GM18907 (cell line): ENCODE measurements around the gene THRB.

Experiments used
- ATAC-seq: cut with Tn5 transposase; IDR thresholded peaks from one replicate; pipeline ENCODE4 v1.9.1; 2021; ENCODE audit warnings: mild to moderate bottlenecking, moderate library complexity; ENCODE audit not compliant: unreplicated experiment

The THRB gene

DNA sequence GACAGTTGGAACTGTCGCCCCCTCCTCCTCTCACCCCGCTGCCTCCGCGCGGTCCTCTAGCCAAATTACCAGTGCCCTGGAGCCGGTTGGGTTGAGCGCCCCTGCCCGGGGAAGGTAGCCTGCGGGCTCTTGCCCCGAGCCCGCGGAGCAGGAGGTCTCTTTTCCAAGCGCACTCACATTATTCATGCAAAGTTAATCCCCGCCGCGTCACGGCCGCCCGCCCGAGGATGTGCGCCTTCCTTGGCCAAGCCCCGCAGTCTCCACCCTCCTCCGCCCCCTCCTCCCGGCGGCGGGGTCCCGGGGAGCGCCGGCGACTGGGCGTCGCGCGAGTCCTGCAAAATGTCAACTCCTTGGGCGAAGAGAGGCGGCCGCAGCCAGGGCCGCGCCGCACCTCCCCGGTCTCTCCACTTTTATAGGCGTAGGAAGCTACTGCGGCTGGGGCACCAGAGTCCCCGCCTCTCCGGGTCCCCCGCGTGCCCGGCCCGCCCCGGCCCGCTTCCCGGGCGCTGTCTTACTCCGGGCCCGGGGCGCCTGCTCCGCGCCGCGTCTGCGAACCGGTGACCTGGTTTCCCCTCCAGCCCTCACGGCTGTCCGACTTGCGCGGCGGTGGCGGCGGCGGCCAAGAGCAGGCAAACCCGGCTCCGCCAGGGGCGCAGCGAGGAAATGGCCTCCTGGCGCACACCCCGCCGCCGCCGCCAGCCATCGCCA lies at the start of gene THRB:
Gene THRB, minus strand, starts transcription at position 233 of the 708 bp plus-strand sequence.
- peak; percentile 62 for ATAC-seq

DNA sequence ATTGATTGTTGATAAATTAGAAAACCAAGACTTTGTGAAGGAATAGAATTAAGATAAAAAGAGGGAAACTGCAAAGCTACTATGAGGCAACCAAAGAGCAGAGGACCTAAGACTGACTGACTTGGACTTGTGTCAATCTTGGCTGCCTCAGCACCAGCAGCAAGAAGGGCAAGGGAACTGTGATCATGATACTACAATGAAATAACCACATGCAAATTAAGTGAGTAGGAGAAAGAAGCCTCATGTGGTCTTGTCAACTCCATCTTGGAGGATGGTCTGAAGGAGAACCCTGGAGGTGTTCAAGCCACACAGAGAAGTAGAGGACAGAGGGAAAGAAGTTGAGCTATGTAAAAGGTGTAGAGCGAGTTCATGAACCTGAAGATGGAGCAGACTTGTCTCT lies 47.3 kb upstream of the THRB start:
- ATAC-seq = no peak

DNA sequence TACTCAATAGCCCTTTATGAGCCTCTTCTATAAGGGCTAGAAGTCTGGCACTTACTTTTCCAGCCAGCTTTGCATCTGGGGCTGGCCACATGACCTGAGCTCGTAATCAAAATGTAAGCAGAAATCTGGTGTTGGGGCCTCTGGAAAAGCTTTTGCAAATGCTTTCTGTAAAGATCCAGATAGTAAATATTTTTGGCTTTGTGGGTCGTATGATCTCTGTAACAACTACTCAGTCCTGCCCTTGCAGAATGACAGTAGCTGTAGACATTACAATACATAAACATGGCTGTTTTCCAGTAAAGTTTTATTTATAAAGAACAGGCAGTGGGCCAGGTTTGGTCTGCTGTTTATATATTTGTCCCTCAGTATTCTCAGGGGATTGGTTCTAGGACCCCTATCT lies 46.2 kb upstream of the THRB start:
- no peak for ATAC-seq

- no peak for ATAC-seq
Observed at GRCh38 chr3:24539699-24540098, 45.0 kb upstream of the THRB start.

DNA sequence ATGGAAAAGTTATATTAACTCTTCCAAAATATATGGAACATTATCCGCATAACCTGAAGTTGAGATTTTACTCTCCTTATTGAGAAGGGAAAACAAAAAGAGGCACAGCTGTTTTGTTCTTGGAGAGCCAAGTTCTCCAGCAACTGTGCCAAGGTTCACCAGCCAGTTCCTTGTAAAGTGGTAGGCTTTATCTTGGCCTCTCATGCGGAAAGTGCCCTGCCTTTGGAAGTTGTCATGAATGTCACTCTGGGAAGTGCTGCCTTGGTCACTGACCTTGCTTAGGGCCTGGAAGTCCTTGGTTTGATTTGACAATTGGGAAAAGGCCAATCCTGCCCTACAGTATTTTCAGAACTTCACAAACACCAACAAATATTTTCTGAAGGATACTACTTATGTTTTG lies 44.2 kb upstream of the THRB start:
- no peak for ATAC-seq

- no peak for ATAC-seq
Observed at GRCh38 chr3:24533561-24534193, 39.0 kb upstream of the THRB start.

DNA sequence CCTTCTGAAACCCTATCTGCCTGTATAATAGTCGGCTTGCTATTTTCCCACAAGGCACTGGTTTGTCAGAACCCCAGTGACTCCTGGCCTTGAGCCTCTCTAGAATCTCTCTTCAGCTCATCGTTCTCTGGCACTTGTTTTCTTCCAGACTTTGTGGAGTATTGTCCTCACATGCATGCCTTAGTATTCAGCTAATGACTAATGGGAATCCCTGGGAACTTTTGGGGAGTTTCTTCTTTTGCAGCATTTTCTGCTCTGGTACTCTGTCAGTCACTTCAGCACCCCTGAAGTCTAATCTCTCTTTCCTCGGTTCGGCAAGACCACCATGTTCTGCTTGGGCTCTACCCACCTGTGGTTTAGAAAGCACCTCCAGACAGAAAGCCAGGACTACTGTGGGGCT lies 35.8 kb upstream of the THRB start:
- ATAC-seq = no peak

DNA sequence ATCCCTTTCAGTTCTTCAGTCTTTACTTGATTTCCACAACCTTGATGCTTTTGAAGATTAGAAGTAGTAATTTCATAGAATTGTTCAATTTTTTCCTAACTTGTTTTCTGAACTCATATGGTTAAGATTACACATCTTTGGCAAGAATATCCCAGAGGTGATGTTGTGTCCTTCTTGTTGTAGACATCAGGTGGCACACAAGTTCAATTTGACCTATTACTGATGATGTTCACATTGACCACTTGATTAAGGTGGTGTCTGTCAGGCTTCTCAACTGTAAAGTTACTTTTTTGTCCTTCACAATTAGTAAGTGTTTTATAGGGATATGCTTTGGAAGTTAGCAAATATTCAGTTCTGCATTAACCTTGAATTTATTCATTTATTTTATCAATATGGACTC lies 34.6 kb upstream of the THRB start:
- no peak for ATAC-seq

DNA sequence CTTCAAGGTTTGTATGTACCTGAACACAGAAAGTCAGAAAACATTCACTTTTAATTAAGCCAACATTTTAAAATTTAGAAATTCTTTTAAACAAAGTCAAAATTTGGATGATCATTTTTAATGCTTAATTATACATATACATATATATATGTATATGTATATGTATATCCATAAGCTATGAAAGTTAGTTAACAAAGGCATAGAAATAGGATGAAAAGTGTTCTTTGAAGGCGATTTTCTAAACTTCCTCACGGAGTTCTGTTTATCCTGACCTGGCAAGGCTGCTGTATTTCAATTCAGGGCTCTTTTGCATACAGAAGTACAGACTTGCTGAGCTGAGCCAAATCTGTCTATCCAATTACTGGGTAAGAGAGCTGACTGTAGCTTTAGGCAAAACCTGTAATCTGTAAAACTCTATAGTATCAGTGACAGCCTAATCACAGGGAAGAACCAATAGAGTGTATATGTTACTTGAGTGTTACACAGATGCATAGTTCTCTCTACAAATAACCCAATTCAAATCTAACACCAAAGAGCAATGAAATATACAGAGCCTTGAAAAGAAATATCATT lies 32.1 kb upstream of the THRB start:
- ATAC-seq = no peak

DNA sequence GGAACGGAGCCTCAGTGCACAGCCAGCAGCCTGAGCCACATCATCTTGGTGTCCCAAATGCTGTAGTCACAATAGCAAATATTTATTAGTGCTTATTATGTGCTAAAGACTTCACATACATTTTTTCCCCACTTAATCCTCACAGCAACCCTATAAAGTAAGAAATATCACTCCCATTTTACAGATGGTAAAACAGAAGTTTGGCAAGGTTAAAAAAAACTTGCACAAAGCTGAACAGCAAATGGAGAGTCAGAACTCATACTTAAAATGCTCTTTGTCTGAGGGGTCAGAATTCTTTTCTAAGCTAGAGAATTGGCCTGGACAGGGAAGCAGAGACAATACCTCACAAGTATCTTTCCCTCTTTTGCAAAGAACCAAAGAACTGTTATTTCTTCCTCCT lies 30.9 kb upstream of the THRB start:
- no peak for ATAC-seq

- no peak for ATAC-seq
Observed at GRCh38 chr3:24525022-24525421, 30.4 kb upstream of the THRB start.

- ATAC-seq = no peak
Observed at GRCh38 chr3:24523988-24524727, 29.5 kb upstream of the THRB start.

DNA sequence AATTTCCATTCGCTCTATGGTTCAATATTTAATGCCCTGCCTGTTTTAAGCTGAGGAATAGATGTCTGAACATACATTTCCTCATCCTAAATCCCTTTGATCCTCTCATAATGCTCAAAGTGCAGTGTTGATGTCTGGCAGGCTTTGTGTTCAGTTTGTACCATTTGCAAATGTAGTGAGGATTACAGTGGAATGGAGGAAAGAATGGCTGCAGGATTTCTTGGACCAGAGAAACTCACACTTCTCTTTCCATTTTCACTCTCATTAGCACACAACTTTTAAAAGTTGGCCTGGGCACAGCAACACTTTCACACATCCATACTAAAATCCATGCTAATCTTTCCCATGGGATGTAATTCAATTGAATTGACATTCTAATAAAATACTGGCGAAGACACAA lies 28.6 kb upstream of the THRB start:
- no peak for ATAC-seq

- ATAC-seq = no peak
Observed at GRCh38 chr3:24522146-24522579, 27.5 kb upstream of the THRB start.

DNA sequence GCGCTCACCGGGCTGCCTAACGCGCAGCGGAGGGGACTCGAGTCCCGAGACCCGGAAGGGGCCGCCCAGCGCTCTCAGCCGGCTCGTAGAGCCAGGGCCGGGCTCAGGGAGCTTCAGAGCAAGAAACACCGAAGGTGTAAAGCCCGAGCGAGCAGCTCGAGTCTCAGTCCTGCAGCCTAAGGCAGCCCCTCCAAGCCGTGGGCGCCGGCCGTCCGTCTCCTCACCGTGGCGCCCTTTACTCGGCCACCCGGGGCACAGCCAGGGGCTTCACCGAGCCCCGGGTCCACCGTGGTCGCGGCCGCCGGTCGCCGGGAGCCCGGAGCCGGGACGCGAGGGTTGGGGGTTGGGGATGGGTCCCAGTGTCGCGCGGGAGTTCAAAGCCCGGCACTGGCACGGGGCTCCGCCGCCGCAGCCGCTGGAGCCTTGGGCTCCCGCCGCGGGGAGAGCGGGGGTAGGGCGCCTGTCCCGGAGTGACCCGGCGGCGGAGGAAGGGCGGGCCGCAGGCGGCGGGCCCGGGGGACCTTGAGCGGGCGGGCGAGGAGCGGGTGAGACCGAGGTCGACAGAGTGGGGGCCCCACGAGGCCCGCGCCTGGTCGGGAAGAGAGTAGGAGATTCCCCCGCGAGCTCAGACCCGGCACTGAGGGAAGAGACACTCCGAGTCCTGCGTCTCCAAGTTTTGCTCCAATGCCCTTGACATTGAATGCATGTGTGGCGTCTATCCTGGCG lies 26.9 kb upstream of the THRB start:
- ATAC-seq = no peak

DNA sequence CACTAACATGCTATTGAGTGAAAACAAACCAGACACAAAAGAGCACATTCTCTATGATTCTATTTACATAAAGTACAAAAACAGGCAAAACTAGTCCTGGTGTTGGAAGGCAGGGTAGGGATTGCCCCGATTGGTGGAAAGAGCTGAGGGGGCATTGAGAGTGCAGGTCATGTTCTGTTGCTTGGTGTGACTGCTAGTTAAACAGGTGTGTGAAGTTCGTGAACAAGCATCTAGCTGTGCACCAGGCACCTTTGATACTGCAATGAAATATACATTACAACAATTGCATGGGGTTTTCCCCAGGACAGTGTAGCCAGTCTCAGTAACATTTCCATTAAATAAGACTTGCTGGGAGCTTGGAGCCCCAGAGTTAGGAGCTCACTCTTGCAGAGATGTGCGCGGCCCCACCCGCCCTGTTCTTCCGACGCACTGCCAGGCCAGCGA lies 26.3 kb upstream of the THRB start:
- no peak for ATAC-seq

DNA sequence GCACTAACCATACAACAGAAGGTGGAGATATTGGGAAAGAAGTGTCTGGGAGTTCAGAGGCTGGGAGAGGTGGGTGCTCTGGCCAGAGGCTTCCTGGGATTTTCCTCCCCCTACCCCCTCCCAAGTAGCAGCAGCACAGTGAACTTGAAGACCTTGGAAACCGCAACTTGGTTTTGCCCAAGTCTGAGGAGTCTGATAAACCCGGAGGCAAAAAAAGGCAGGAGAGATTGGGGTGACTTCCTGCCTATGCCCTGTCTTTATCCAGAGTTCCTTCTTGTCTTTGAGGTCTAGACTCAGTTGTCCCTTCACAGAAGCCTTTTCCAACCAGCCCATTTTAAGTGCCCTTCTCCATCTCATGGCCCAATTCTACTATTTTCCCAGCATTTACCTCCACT lies 25.4 kb upstream of the THRB start:
- no peak for ATAC-seq

DNA sequence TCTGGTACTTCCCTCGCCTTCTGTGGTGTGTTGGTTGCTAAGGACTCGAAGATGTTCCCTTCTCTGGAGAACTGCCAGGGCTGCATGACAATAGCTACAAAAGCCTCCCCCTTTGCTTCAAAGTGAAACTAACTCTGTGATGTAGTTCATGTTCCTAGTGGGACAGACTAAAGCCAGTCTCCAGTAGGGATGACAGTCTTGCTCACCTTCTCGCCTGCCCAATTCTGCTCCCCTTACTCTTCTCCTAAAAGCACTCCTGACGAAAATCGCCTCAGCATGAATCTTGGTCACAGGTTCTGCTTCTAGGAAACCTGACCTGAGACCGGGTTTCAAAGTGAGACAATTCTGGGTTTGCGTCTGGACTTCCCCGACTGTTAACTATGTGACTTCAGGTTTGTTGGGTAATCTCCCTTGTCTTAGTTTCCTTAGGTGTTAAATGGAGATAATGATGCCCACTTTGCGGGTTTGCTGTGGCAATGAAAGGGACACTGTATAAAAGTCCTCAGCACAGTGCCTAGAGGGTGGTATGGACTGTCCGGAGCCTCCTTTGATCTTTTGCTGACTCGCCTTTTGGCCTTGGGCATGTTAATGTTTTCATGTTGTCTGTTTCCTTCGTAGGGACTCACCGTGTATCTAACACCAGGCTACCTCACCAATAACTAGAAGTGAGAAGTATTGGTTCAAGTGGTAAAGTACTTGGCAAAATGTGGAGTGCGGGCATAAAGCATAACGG lies 24.9 kb upstream of the THRB start:
- ATAC-seq = peak; percentile 43

- no peak for ATAC-seq
Observed at GRCh38 chr3:24518990-24519367, 24.3 kb upstream of the THRB start.

DNA sequence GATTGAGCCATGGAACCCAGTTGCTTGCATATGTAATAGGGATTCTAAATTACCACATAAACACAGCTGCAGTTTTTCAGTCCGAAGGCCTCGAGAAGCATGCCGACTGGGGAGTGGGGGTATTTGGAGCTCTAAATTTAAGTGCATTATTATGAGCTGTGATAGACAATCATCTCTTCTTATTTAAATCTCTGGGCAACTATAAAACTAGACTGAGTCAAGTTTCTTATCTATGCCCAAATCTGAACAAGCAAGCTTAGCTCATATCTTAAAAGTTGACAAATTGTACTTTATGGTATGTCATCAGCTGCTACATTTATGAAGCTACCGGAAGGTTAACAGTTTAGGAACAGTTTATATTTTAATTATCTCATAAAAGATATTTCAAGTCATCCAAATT lies 19.5 kb upstream of the THRB start:
- ATAC-seq = no peak
